ENCODE results near the gene ZNF175. TPM values are rescaled to one million over a fixed set of nuclear protein-coding genes. Genes with fewer than 3 reads are reported as not detected.

The ZNF175 gene
- 0.19 and 1.4 TPM in 2 replicates for total RNA-seq

DNA sequence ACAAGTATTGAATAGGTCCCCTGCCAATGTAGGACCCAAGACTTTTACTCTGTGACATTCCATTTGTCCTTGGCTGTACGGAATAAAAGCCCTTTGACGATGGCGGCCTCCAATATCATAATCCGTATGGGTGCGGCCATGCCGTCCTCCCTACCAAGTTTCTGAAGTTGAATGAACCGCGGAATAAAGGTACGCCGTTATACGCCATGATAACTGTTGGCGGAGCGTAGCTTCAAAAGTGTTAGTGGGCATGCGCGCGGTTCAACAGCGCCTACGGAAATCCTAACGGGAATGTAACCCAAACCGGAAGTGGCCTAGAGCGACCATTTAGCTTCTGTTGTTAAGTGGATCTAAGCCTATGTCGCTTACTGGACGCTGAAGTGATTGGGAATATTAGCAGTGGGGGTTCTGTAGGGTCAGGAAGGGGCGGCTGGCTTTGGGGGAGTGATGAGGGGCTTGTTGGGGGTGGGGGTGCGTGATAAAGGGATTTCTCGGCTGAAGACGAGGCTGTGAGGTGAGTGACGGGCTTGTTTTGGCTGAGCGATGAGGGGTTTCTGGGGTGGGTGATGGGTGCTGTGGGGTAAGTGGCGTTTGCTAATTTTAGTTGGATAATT is at the start of gene ZNF175:
ZNF175 (plus strand) TSS at position 322 of the 614 bp plus-strand sequence. CDS start 2,047 bp downstream, outside the sequence.

DNA sequence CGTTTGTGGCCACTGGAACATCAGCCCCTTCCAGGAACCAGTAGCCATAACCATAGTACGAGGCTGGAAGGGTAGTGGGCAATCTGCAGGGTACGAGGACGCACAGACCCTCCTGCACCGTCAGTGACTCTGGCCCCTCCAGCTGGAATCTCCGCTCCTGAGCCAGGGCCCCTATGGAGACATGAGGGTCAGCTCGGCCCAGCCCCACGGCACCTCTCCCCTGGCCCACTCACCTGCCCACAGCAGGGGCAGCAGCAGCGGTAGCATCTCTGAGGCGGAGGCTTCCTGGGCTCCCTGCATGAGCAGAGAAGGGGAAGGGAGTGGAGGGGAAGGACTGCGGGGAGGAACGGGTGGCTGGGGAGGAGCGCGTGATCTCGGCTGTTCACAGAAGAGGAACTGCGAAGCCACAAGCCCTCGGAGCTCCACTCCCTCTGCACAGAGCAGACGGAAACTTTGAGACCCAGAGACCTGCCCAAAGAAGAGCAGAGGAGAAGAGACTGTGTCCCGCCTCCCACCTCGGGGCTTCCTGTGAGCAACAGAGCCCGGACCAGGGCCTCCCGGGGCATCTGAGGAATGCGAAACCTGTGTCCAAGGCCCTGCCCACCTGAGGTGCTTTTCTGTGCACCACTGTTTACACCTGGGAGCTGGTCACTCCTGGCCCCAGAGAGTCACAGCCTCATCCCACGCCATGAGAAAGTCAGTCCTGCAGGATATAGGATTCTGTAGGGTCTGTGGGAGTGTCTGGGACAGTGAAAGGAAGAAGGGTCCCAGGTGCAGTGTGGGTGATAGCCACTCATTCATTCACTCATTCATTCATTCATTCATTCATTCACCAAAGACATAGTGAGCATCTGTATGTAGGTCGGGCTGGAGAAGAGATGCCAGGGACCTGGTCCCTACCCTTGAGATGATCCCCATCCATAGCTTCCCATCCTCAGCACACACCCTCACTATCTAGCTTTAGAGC is 39.5 kb upstream of the ZNF175 start, which contains the start of gene SIGLEC6:
SIGLEC6 (minus strand) TSS at position 322 of the 967 bp plus-strand sequence; CDS start at position 300, 22 bp downstream.

DNA sequence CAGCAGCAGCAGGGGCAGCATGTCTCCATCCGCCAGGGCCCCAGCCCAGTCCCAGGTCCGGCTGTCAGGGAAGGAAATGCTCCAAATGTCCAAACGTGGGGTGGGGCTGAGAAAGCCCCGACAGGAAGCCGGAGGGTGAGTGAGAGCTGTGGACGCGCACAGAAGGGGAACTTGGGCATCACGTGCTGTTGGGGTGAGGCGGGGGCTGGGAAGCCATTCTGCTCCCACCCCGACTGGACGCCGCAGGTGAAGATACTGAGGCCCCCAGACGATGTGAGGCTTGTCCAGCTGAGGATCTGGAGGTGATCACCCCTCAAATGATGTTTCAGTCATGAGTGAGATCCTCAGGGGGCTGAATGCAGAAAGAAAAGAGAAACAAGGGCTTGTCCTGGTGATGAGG is 59.2 kb downstream of the ZNF175 start, which contains the start of gene SIGLEC5:
SIGLEC5 (minus strand) TSS at position 87 of the 400 bp plus-strand sequence; CDS start at position 21, 66 bp downstream.

Other genes starting within 250 kb of the ZNF175 start
- 6.3 and 6.6 TPM in 2 replicates for gene VSIG10L, start 229.1 kb upstream of the ZNF175 start, total RNA-seq
- gene ETFB, start 204.9 kb upstream of the ZNF175 start, total RNA-seq, result 150 and 158 TPM in 2 replicates
- gene CLDND2, start 202.3 kb upstream of the ZNF175 start, total RNA-seq, result not detected in 2 replicates
- not detected in 2 replicates for gene NKG7, start 198.6 kb upstream of the ZNF175 start, total RNA-seq
- gene LIM2, start 183.3 kb upstream of the ZNF175 start, total RNA-seq, result not detected in 2 replicates
- gene C19orf84, start 180.7 kb upstream of the ZNF175 start, total RNA-seq, result not detected in 2 replicates
- gene SIGLEC10, start 153.6 kb upstream of the ZNF175 start, total RNA-seq, result not detected in 2 replicates
- gene SIGLEC8, start 112.8 kb upstream of the ZNF175 start, total RNA-seq, result not detected in 2 replicates
- gene CEACAM18, start 92.7 kb upstream of the ZNF175 start, total RNA-seq, result not detected in 2 replicates
- gene SIGLEC12, start 69.5 kb upstream of the ZNF175 start, total RNA-seq, result not detected in 2 replicates
- not detected in 2 replicates for gene SIGLEC6, start 39.6 kb upstream of the ZNF175 start, total RNA-seq
- not detected in 2 replicates for gene SIGLEC5, start 59.1 kb downstream of the ZNF175 start, total RNA-seq
- gene SIGLEC14, start 75.5 kb downstream of the ZNF175 start, total RNA-seq, result not detected in 2 replicates
- gene SPACA6, start 122.0 kb downstream of the ZNF175 start, total RNA-seq, result 2.6 and 5.9 TPM in 2 replicates
- 0.42 and 0.65 TPM in 2 replicates for gene HAS1, start 152.7 kb downstream of the ZNF175 start, total RNA-seq
- gene FPR1, start 180.6 kb downstream of the ZNF175 start, total RNA-seq, result not detected in 2 replicates
- gene FPR2, start 189.9 kb downstream of the ZNF175 start, total RNA-seq, result not detected in 2 replicates
- gene FPR3, start 223.9 kb downstream of the ZNF175 start, total RNA-seq, result not detected in 2 replicates